D721Med (cell line): ENCODE results near the gene CDKN1B.

Experiments used
- DNase-seq: peaks from one replicate; pipeline ENCODE4 v3.0.0; 2011; ENCODE audit warnings: low spot score; ENCODE audit not compliant: insufficient read length
- FAIRE-seq: peaks from 2 replicates; lab custom pipeline; 2011; peaks lifted over from hg19 to GRCh38; lab: Jason Lieb, UNC
- TF ChIP-seq, protein P1 (sequence below): IDR thresholded peaks from 2 replicates; pipeline ENCODE4 v1.5.1; 2012; ENCODE audit warnings: mild to moderate bottlenecking, control low read depth; ENCODE audit not compliant: insufficient read depth; ENCODE audit errors: missing control alignments

The CDKN1B gene

DNA sequence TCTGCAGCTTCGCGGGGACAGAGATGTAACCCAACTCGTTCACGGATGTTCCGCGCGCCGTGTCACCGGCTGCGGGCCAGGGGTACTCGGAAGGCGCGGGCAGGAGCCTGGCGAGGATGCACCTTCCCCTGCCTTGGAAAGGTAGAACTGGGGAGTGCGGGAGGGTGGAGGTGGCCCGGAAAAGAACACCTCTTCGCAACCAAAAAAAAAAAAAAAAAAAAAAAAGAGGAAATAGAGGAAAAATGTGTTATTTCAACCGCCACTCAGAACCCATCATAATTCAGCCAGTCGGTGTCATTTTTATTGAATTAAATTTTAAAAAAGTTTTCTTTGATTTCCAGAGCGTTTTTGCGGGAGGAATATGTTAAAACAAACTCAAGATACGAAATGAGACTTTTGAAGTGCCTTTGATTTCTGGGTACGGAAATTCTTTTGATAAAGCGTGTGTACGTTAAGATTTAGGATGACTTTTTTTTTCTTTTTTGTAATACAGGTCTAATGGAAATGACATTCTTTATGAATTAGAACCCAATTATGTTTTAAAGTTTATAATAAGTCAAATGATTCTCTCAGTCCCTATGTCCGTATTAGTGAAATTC lies 8.9 kb downstream of the CDKN1B start:
- no peak for FAIRE-seq
- DNase-seq, result no peak
- TF ChIP-seq, protein P1, sequence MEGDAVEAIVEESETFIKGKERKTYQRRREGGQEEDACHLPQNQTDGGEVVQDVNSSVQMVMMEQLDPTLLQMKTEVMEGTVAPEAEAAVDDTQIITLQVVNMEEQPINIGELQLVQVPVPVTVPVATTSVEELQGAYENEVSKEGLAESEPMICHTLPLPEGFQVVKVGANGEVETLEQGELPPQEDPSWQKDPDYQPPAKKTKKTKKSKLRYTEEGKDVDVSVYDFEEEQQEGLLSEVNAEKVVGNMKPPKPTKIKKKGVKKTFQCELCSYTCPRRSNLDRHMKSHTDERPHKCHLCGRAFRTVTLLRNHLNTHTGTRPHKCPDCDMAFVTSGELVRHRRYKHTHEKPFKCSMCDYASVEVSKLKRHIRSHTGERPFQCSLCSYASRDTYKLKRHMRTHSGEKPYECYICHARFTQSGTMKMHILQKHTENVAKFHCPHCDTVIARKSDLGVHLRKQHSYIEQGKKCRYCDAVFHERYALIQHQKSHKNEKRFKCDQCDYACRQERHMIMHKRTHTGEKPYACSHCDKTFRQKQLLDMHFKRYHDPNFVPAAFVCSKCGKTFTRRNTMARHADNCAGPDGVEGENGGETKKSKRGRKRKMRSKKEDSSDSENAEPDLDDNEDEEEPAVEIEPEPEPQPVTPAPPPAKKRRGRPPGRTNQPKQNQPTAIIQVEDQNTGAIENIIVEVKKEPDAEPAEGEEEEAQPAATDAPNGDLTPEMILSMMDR, result no peak

DNA sequence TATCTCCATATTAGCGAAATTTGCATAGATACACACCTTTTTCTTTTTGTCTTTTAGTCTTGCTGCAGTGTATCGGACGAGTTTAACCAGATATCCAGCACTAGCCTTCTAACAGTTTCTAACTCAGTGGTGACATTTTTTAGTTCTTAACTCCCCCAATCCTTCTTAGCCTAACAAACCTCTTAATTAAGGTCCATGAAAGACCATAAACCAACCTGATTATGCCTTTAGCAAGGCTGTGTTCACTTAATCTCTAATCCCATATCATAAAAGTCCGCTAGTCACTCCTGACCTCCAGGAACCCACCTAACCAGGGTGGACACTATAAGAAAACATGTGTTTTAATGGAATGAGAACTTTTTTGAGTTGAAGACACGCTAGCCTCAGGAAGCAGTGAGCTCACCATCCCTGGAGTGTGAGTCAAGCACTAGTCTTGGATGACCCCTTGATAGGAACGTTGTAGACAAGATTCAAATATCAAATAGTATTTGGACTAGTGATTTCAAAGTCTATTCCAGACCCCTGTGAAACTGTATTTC lies 9.5 kb downstream of the CDKN1B start:
- DNase-seq (no peak), FAIRE-seq (peak; percentile 85)
- TF ChIP-seq, protein P1, result no peak

DNA sequence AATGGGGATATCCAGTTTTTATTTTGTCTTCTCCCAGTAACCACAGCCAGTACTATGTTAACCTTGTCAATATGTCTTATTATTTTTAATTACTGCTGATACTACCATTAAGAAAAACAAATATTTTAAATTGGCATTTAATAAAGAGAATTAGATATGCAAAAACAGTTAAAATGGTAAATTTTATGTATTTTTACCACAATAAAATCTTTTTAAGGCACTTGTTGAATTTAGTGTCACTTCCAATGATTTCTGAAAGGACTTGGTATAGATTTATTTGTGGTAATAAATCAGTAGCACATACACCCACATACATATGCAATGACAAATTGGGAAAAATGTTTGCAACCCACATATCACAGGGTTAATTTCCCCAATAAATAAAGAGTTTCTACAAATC lies 14.0 kb downstream of the CDKN1B start:
- DNase-seq (no peak), FAIRE-seq (no peak)
- TF ChIP-seq, protein P1, result no peak

DNA sequence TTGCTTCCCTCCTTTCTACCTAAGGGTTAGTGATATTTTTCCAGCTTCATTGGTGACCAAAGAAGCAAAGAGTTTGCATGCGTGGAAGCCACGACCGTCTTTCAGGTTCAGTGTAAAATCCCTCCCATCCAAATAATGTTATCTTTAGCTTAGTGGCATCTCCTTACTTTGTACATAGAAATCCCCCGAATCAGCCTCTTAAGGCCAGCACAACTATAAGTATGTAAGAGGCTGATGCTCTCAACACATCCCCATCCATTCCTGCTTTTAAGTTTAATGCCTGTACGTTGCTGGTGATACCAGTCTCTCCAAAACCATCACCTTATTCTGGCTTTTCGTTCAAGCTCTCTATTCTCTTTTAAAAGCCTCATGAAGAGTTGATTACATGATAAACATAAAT lies 14.6 kb downstream of the CDKN1B start:
- no peak for FAIRE-seq
- DNase-seq, result no peak
- TF ChIP-seq, protein P1, result no peak

DNA sequence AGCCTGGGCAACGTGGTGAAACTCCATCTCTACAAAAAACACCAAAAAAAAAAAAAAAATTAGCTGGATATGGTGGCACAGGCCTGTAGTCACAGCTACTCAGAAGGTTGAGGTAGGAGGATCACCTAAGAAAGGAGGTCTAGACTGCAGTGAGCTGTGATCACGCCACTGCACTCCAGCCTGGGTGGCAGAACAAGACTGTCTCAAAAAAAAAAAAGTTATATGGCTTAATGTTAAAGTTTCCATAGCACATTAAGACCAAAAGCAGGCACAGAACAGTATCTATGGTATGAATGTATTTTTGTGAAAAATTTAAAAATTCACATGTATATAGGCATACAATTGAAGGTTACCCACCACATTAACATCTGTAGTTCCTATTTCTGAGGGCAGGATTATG lies 15.9 kb downstream of the CDKN1B start:
- TF ChIP-seq, protein P1, result no peak
- no peak for FAIRE-seq
- no peak for DNase-seq

DNA sequence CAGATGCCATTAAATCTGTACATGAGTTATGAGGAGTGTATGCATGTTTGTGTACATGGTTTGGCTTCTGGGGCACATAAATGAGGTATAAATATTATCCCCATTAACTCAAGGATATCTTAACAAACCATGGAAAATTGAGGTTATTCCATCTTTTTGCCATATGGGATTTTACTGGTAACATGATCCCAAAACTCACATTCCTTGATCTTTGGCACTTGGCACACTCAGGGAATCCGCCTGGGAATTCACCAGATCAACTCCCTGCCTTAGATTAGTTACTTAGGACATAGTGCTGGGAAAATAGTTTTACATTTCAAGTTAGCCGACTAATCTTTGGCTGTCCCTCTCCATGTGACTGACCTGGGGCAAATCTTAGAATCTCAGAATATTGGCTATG lies 16.9 kb downstream of the CDKN1B start:
- FAIRE-seq, result no peak
- TF ChIP-seq, protein P1, result no peak
- no peak for DNase-seq

DNA sequence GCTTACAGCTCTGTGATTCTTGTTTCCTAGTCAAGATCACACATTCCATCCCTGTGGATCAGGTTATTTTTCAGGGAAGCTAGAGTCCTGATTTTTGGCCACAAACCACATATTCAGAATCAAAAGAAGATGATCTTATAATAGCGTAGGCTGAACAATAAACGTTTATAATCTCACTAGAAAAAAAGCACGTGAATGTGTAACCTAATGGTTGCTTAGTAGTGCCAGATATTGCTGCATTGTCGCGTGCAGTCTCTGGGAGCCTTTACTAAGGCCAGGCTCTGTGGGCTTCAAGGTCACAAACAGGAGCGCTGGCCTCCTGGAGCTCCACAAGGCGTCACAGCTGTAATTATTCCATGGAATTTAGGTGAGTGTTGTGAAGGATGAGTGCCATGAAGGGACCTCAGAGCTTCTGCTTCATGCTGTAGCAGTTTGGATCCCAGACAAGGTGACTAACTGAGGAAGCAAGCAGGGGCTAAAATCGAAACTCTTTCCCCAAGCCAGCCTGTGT lies 17.4 kb downstream of the CDKN1B start:
- DNase-seq, result no peak
- TF ChIP-seq, protein P1, result no peak
- no peak for FAIRE-seq
